WTC11 (cell line): Measurements from ENCODE around the gene TRAF3IP3. TPM values are rescaled to one million over a fixed set of nuclear protein-coding genes. Genes with fewer than 3 reads are reported as not detected.

ENCODE experiments used
- ATAC-seq: fragments of 200-7000 bp; cut with Tn5 transposase; 2 replicates; pipeline ENCODE4 v1.10.0; 2021; ENCODE audit warnings: mild to moderate bottlenecking, moderate library complexity
- CTCF ChIA-PET: fragments of 300-600 bp; sonication (Branson Sonifier 250); formaldehyde crosslinking; loops from one replicate; lab custom pipeline; 2021; ENCODE audit warnings: antibody characterized with exemption; lab: Charles Lee
- POLR2A ChIA-PET: fragments of 350-600 bp; sonication (Branson Sonifier 250); formaldehyde crosslinking; loops from one replicate; lab custom pipeline; 2021; ENCODE audit warnings: antibody characterized with exemption; lab: Charles Lee
- DNase-seq: peaks from one replicate; pipeline ENCODE4 v3.0.0; 2021; ENCODE audit warnings: low spot score
- H3K27ac Mint-ChIP-seq: 2 replicates; pipeline ENCODE4 v1.8.0; 2021; ENCODE audit warnings: mixed read lengths
- H3K27me3 Mint-ChIP-seq: 2 replicates; pipeline ENCODE4 v1.8.0; 2021; ENCODE audit warnings: low read depth, mild to moderate bottlenecking, moderate library complexity, mixed read lengths
- H3K36me3 Mint-ChIP-seq: 2 replicates; pipeline ENCODE4 v1.8.0; 2021; ENCODE audit warnings: mixed read lengths
- H3K4me1 Mint-ChIP-seq: 2 replicates; pipeline ENCODE4 v1.8.0; 2022; ENCODE audit warnings: mixed read lengths
- H3K4me3 Mint-ChIP-seq: 2 replicates; pipeline ENCODE4 v1.8.0; 2021; ENCODE audit warnings: mild to moderate bottlenecking, moderate library complexity, mixed read lengths
- H3K9me3 Mint-ChIP-seq: 2 replicates; pipeline ENCODE4 v1.8.0; 2021; ENCODE audit warnings: mixed read lengths
- CBFB ChIP-seq: sonication (generic); formaldehyde crosslinking; IDR thresholded peaks from 2 replicates; pipeline ENCODE4 v1.8.1; 2022; ENCODE audit warnings: mild to moderate bottlenecking, low read depth, missing genetic modification reagents
- EMX1 ChIP-seq: fragments of 250-450 bp; sonication (Bioruptor Pico); IDR thresholded peaks from 2 replicates; pipeline ENCODE4 v1.8.0; 2021; ENCODE audit warnings: mild to moderate bottlenecking
- FOXJ3 ChIP-seq: sonication (generic); formaldehyde crosslinking; IDR thresholded peaks from 2 replicates; pipeline ENCODE4 v1.9.0; 2021; ENCODE audit warnings: missing genetic modification reagents, mild to moderate bottlenecking, borderline replicate concordance
- FOXP4 ChIP-seq: sonication (generic); formaldehyde crosslinking; IDR thresholded peaks from 2 replicates; pipeline ENCODE4 v1.8.0; 2022; ENCODE audit warnings: mild to moderate bottlenecking, missing genetic modification reagents
- IRF1 ChIP-seq: sonication (generic); formaldehyde crosslinking; IDR thresholded peaks from 2 replicates; pipeline ENCODE4 v1.8.0; 2023; ENCODE audit warnings: missing genetic modification reagents
- JUN ChIP-seq: sonication (generic); formaldehyde crosslinking; IDR thresholded peaks from 2 replicates; pipeline ENCODE4 v1.8.0; 2023; ENCODE audit warnings: mild to moderate bottlenecking, missing genetic modification reagents
- KAT7 ChIP-seq: sonication (generic); formaldehyde crosslinking; IDR thresholded peaks from 2 replicates; pipeline ENCODE4 v1.8.1; 2023; ENCODE audit warnings: missing genetic modification reagents, mild to moderate bottlenecking, borderline replicate concordance
- NFATC4 ChIP-seq: fragments of 250-450 bp; sonication (Bioruptor Pico); IDR thresholded peaks from 2 replicates; pipeline ENCODE4 v1.9.0; 2021; ENCODE audit warnings: mild to moderate bottlenecking
- PRDM15 ChIP-seq: sonication (generic); formaldehyde crosslinking; IDR thresholded peaks from 2 replicates; pipeline ENCODE4 v1.8.0; 2022; ENCODE audit warnings: missing genetic modification reagents
- RORB ChIP-seq: fragments of 250-450 bp; sonication (Bioruptor Pico); IDR thresholded peaks from 2 replicates; pipeline ENCODE4 v1.9.0; 2021; ENCODE audit warnings: mild to moderate bottlenecking
- SMAD4 ChIP-seq: sonication (generic); formaldehyde crosslinking; IDR thresholded peaks from 2 replicates; pipeline ENCODE4 v1.8.0; 2022; ENCODE audit warnings: mild to moderate bottlenecking, missing genetic modification reagents
- TCF7 ChIP-seq: sonication (generic); formaldehyde crosslinking; IDR thresholded peaks from 2 replicates; pipeline ENCODE4 v1.8.0; 2022; ENCODE audit warnings: mild to moderate bottlenecking, low read depth, missing genetic modification reagents, moderate library complexity
- TP53 ChIP-seq: sonication (generic); formaldehyde crosslinking; IDR thresholded peaks from 2 replicates; pipeline ENCODE4 v1.8.1; 2023; ENCODE audit warnings: mild to moderate bottlenecking, missing genetic modification reagents
- ZBTB21 ChIP-seq: sonication (generic); formaldehyde crosslinking; IDR thresholded peaks from 2 replicates; pipeline ENCODE4 v1.8.1; 2023; ENCODE audit warnings: mild to moderate bottlenecking, missing genetic modification reagents, borderline replicate concordance
- ZNF121 ChIP-seq: sonication (generic); formaldehyde crosslinking; IDR thresholded peaks from 2 replicates; pipeline ENCODE4 v1.8.0; 2023; ENCODE audit warnings: missing genetic modification reagents
- ZNF232 ChIP-seq: sonication (generic); formaldehyde crosslinking; IDR thresholded peaks from 2 replicates; pipeline ENCODE4 v1.8.0; 2022; ENCODE audit warnings: mild to moderate bottlenecking, missing genetic modification reagents
- ZNF317 ChIP-seq: sonication (generic); formaldehyde crosslinking; IDR thresholded peaks from 2 replicates; pipeline ENCODE4 v1.8.1; 2023; ENCODE audit warnings: low read depth, mild to moderate bottlenecking, moderate library complexity, missing genetic modification reagents, borderline replicate concordance
- ZNF423 ChIP-seq: fragments of 250-450 bp; sonication (Bioruptor Pico); IDR thresholded peaks from 2 replicates; pipeline ENCODE4 v2.1.2; 2022; ENCODE audit warnings: mild to moderate bottlenecking, moderate library complexity
- ZNF425 ChIP-seq: fragments of 250-450 bp; sonication (Bioruptor Pico); conservative IDR thresholded peaks from 2 replicates; pipeline ENCODE4 v1.9.0; 2021; ENCODE audit warnings: mild to moderate bottlenecking
- ZNF532 ChIP-seq: fragments of 250-450 bp; sonication (Bioruptor Pico); IDR thresholded peaks from 2 replicates; pipeline ENCODE4 v1.9.0; 2021; ENCODE audit warnings: mild to moderate bottlenecking, borderline replicate concordance
- total RNA-seq: library from RNA; stranded (reverse); gene quantifications from 3 replicates; pipeline ENCODE4 v1.2.3, GENCODE V29; 2021
- TF ChIP-seq, protein P1 (sequence below): sonication (generic); formaldehyde crosslinking; IDR thresholded peaks from 2 replicates; pipeline ENCODE4 v1.8.1; 2022; ENCODE audit warnings: mild to moderate bottlenecking, missing genetic modification reagents, moderate library complexity, borderline replicate concordance

TRAF3IP3 gene
- total RNA-seq, 1 experiment from 2014 or later, result 0.74 TPM

- TF ChIP-seq ZNF425 (CRISPR knock-in tag), result no peak
- TF ChIP-seq NFATC4 (CRISPR knock-in tag), result no peak
- TF ChIP-seq ZNF121 (CRISPR knock-in tag), result no peak
- no peak for TF ChIP-seq ZNF423
- no peak for TF ChIP-seq ZNF532 (CRISPR knock-in tag)
- TF ChIP-seq CBFB (CRISPR knock-in tag), result no peak
- no peak for TF ChIP-seq IRF1 (CRISPR knock-in tag)
- no peak for TF ChIP-seq TP53
- no peak for TF ChIP-seq FOXJ3
- TF ChIP-seq ZNF317 (CRISPR knock-in tag), result no peak
- no peak for TF ChIP-seq KAT7 (CRISPR knock-in tag)
- TF ChIP-seq EMX1 (CRISPR knock-in tag), result no peak
- no peak for TF ChIP-seq PRDM15 (CRISPR knock-in tag)
- TF ChIP-seq ZBTB21 (CRISPR knock-in tag), result no peak
- TF ChIP-seq SMAD4, result no peak
These were observed 5.3 kb downstream of the TRAF3IP3 start (continued) for GRCh38 chr1:209761011-209761635.

DNA sequence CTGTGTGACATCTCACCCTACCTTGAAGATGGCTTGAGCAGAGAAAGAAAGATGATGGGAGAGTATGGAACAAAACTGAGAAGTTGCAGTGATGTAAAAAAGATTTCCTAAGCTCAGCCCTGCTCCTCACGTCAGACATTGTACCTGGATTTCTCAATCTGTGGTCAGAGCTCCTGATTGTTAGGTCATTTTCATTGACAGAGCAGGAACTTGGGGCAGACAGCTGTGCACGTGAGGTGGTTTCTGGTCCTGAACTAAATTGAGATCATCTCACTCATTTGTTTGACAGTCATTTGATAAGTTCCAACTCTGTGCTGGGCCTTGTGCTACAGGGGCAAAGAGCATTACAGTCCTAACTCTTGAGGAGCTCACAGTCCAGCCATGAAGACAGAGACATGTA, 10.2 kb downstream of the TRAF3IP3 start:
- CTCF ChIA-PET, result interaction anchor here (1.6 kb wide), 1 partner anchor 18 kb away, joined by 4 read pairs; no protein-coding TSS in a partner anchor
- no peak overlapping the region for H3K27ac Mint-ChIP-seq
- POLR2A ChIA-PET, result no interaction called here
- ATAC-seq, result no peak
- TF ChIP-seq RORB (CRISPR knock-in tag) (no peak), TCF7 (CRISPR knock-in tag) (no peak), FOXP4 (no peak), SMAD4 (no peak), ZNF232 (CRISPR knock-in tag) (no peak), JUN (CRISPR knock-in tag) (no peak)
- TF ChIP-seq, protein P1, sequence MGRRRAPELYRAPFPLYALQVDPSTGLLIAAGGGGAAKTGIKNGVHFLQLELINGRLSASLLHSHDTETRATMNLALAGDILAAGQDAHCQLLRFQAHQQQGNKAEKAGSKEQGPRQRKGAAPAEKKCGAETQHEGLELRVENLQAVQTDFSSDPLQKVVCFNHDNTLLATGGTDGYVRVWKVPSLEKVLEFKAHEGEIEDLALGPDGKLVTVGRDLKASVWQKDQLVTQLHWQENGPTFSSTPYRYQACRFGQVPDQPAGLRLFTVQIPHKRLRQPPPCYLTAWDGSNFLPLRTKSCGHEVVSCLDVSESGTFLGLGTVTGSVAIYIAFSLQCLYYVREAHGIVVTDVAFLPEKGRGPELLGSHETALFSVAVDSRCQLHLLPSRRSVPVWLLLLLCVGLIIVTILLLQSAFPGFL (CRISPR knock-in tag), result no peak
- peaks cover 10% of the 10 kb centered on the region for H3K4me1 Mint-ChIP-seq
- DNase-seq, result no peak
- H3K9me3 Mint-ChIP-seq, result no peaks in the 10 kb centered on the region
- H3K4me3 Mint-ChIP-seq, result no peak overlapping the region
- no peaks in the 10 kb centered on the region for H3K36me3 Mint-ChIP-seq
- H3K27me3 Mint-ChIP-seq, result peaks cover 11% of the 10 kb centered on the region; the same call in 1 of the 2 replicates
